Neural cell (in vitro differentiated cells): ENCODE measurements around the gene UBE3A.
"Not testable (repeated sequence)": the region's sequence is repeated elsewhere in the genome, so short reads cannot be mapped to it uniquely, and the experiment has no call there.

ENCODE experiments used
- CTCF ChIP-seq: fragments of 450-650 bp; IDR thresholded peaks from 2 replicates; pipeline ENCODE4 v1.5.1; 2014; ENCODE audit warnings: antibody characterized with exemption, mild to moderate bottlenecking, moderate library complexity; ENCODE audit not compliant: poor library complexity, severe bottlenecking
- EZH2 ChIP-seq: fragments of 200-600, 300-800 bp; shearing (Covaris generic), sonication (generic); IDR thresholded peaks from 2 replicates; pipeline ENCODE4 v1.6.1; 2014; ENCODE audit warnings: antibody characterized with exemption, low read length, borderline replicate concordance, mild to moderate bottlenecking; ENCODE audit not compliant: insufficient read depth, poor library complexity, severe bottlenecking
- MXI1 ChIP-seq: fragments of 450-650 bp; conservative IDR thresholded peaks from 2 replicates; pipeline ENCODE4 v1.6.1; 2014; ENCODE audit warnings: antibody characterized with exemption, mild to moderate bottlenecking; ENCODE audit not compliant: poor library complexity, severe bottlenecking
- RAD21 ChIP-seq: fragments of 450-650 bp; conservative IDR thresholded peaks from 2 replicates; pipeline ENCODE4 v1.6.1; 2014; ENCODE audit warnings: antibody characterized with exemption, mild to moderate bottlenecking, moderate library complexity
- REST ChIP-seq: IDR thresholded peaks from 2 replicates; pipeline ENCODE4 v1.6.1; 2012; ENCODE audit warnings: borderline replicate concordance

GRCh38 chr15:25409731-25410130 lies 29.1 kb downstream of the UBE3A start:
- TF ChIP-seq CTCF, MXI1, REST, RAD21, EZH2: not testable (repeated sequence)
